IPS-15b (cell line): ENCODE results near the gene PARD3B.
A peak's percentile ranks its signal among the peaks of the same experiment; 100 is the strongest.

Source experiments
- H3K27me3 ChIP-seq: one replicate; pipeline ENCODE4 v1.6.1; 2013; ENCODE audit warnings: low read length; ENCODE audit not compliant: control insufficient read depth, insufficient read depth
- H3K36me3 ChIP-seq: one replicate; pipeline ENCODE4 v1.6.1; 2013; ENCODE audit warnings: low read length; ENCODE audit not compliant: control insufficient read depth, insufficient read depth
- H3K4me1 ChIP-seq: one replicate; pipeline ENCODE4 v1.6.1; 2013; ENCODE audit warnings: mild to moderate bottlenecking, low read length; ENCODE audit not compliant: control insufficient read depth, insufficient read depth
- H3K4me3 ChIP-seq: one replicate; pipeline ENCODE4 v1.5.1; 2013; ENCODE audit warnings: low read depth, low read length
- H3K9ac ChIP-seq: one replicate; pipeline ENCODE4 v1.6.1; 2013; ENCODE audit warnings: low read depth, mild to moderate bottlenecking, low read length
- H3K9me3 ChIP-seq: one replicate; pipeline ENCODE4 v1.6.1; 2013; ENCODE audit warnings: mild to moderate bottlenecking, low read length; ENCODE audit not compliant: control insufficient read depth, insufficient read depth

PARD3B gene

GRCh38 chr2:204544961-204545860, at the start of gene PARD3B:
TSS of gene PARD3B (plus strand) at chr2:204545475. CDS start at chr2:204546000, 525 bp downstream.
- H3K36me3 ChIP-seq, result no peaks in the 10 kb centered on the region
- peaks cover 8% of the 10 kb centered on the region for H3K4me1 ChIP-seq
- H3K9ac ChIP-seq, result no peak within 1 kb of the TSS
- H3K9me3 ChIP-seq, result no peaks in the 10 kb centered on the region
- peaks cover 36% of the 10 kb centered on the region for H3K27me3 ChIP-seq
- peak within 1 kb of the TSS; percentile 63 for H3K4me3 ChIP-seq

GRCh38 chr2:204496779-204497178, 48.5 kb upstream of the PARD3B start:
- no peaks in the 10 kb centered on the region for H3K4me1 ChIP-seq
- H3K4me3 ChIP-seq, result no peak overlapping the region
- no peak overlapping the region for H3K9ac ChIP-seq
- no peaks in the 10 kb centered on the region for H3K36me3 ChIP-seq
- no peaks in the 10 kb centered on the region for H3K27me3 ChIP-seq
- H3K9me3 ChIP-seq, result no peaks in the 10 kb centered on the region

GRCh38 chr2:204497855-204498254, 47.4 kb upstream of the PARD3B start:
- Histone ChIP-seq H3K4me1 (no peaks in the 10 kb centered on the region), H3K36me3 (no peaks in the 10 kb centered on the region), H3K9ac (no peak overlapping the region), H3K27me3 (no peaks in the 10 kb centered on the region), H3K9me3 (no peaks in the 10 kb centered on the region), H3K4me3 (no peak overlapping the region)

- Histone ChIP-seq H3K9ac (no peak overlapping the region), H3K4me1 (no peaks in the 10 kb centered on the region), H3K4me3 (no peak overlapping the region), H3K27me3 (no peaks in the 10 kb centered on the region), H3K36me3 (no peaks in the 10 kb centered on the region), H3K9me3 (no peaks in the 10 kb centered on the region)
These were observed 47.0 kb upstream of the PARD3B start for GRCh38 chr2:204498291-204498690.

- H3K4me1 ChIP-seq, result no peaks in the 10 kb centered on the region
- H3K27me3 ChIP-seq, result no peaks in the 10 kb centered on the region
- no peaks in the 10 kb centered on the region for H3K36me3 ChIP-seq
- no peaks in the 10 kb centered on the region for H3K9me3 ChIP-seq
- H3K9ac ChIP-seq, result no peak overlapping the region
- no peak overlapping the region for H3K4me3 ChIP-seq
These were observed 41.4 kb upstream of the PARD3B start for GRCh38 chr2:204503869-204504268.

- Histone ChIP-seq H3K9me3 (no peaks in the 10 kb centered on the region), H3K9ac (no peak overlapping the region), H3K27me3 (no peaks in the 10 kb centered on the region), H3K4me1 (no peaks in the 10 kb centered on the region), H3K4me3 (no peak overlapping the region), H3K36me3 (no peaks in the 10 kb centered on the region)
These were observed 40.7 kb upstream of the PARD3B start for GRCh38 chr2:204504594-204504993.

- no peak overlapping the region for H3K4me3 ChIP-seq
- H3K9me3 ChIP-seq, result no peaks in the 10 kb centered on the region
- H3K36me3 ChIP-seq, result no peaks in the 10 kb centered on the region
- H3K9ac ChIP-seq, result no peak overlapping the region
- no peaks in the 10 kb centered on the region for H3K27me3 ChIP-seq
- H3K4me1 ChIP-seq, result no peaks in the 10 kb centered on the region
These were observed 39.8 kb upstream of the PARD3B start for GRCh38 chr2:204505488-204505887.

GRCh38 chr2:204505946-204506345, 39.3 kb upstream of the PARD3B start:
- Histone ChIP-seq H3K27me3 (no peaks in the 10 kb centered on the region), H3K4me1 (no peaks in the 10 kb centered on the region), H3K9ac (no peak overlapping the region)

GRCh38 chr2:204507636-204508035, 37.6 kb upstream of the PARD3B start:
- Histone ChIP-seq H3K27me3 (no peaks in the 10 kb centered on the region), H3K9me3 (no peaks in the 10 kb centered on the region), H3K4me3 (no peak overlapping the region), H3K4me1 (no peaks in the 10 kb centered on the region), H3K36me3 (no peaks in the 10 kb centered on the region), H3K9ac (no peak overlapping the region)

More at GRCh38 chr2:204505946-204506345, 39.3 kb upstream of the PARD3B start:
- Histone ChIP-seq H3K9me3 (no peaks in the 10 kb centered on the region), H3K4me3 (no peak overlapping the region), H3K36me3 (no peaks in the 10 kb centered on the region)

- H3K4me3 ChIP-seq, result no peak overlapping the region
- no peak overlapping the region for H3K9ac ChIP-seq
- no peaks in the 10 kb centered on the region for H3K4me1 ChIP-seq
- H3K9me3 ChIP-seq, result no peaks in the 10 kb centered on the region
- H3K36me3 ChIP-seq, result no peaks in the 10 kb centered on the region
- no peaks in the 10 kb centered on the region for H3K27me3 ChIP-seq
These were observed 34.4 kb upstream of the PARD3B start for GRCh38 chr2:204510709-204511420.

GRCh38 chr2:204514439-204514838, 30.8 kb upstream of the PARD3B start:
- Histone ChIP-seq H3K4me3 (no peak overlapping the region), H3K4me1 (no peaks in the 10 kb centered on the region), H3K9me3 (no peaks in the 10 kb centered on the region), H3K36me3 (no peaks in the 10 kb centered on the region), H3K9ac (no peak overlapping the region), H3K27me3 (no peaks in the 10 kb centered on the region)

- no peak overlapping the region for H3K4me3 ChIP-seq
- no peaks in the 10 kb centered on the region for H3K9me3 ChIP-seq
- H3K9ac ChIP-seq, result no peak overlapping the region
- H3K36me3 ChIP-seq, result no peaks in the 10 kb centered on the region
- no peaks in the 10 kb centered on the region for H3K4me1 ChIP-seq
- H3K27me3 ChIP-seq, result no peaks in the 10 kb centered on the region
These were observed 29.9 kb upstream of the PARD3B start for GRCh38 chr2:204515416-204515815.
